Right lobe of liver (tissue), 6 donors: ENCODE results near the gene CDH1. TPM values are rescaled to one million over a fixed set of nuclear protein-coding genes. Genes with fewer than 3 reads are reported as not detected.

ENCODE experiments used
- ATAC-seq, 4 donors: fragments of 200-7000 bp; cut with Tn5 transposase; one replicate each; pipeline ENCODE4 v1.9.1; 2020; ENCODE audit warnings: mild to moderate bottlenecking in 4 of 4, moderate library complexity in 4 of 4
- DNase-seq, 3 donors: peaks; one replicate each; pipeline ENCODE4 v3.0.0-alpha.2; 2020
- H3K27ac ChIP-seq, 3 donors: fragments of 200-600 bp; one replicate each; pipeline ENCODE4 v1.8.0; 2022
- H3K27me3 ChIP-seq, 2 donors: fragments of 200-600 bp; one replicate each; pipeline ENCODE4 v1.8.0; 2022
- H3K36me3 ChIP-seq, 4 donors: fragments of 200-600 bp; sonication (generic) in 1 of 4; one replicate each; pipeline versions ENCODE4 v1.5.1 to v1.8.0; 2017 to 2022; ENCODE audit warnings: control low read depth in 1 of 4
- H3K4me1 ChIP-seq, 4 donors: fragments of 200-600 bp; sonication (generic) in 1 of 4; one replicate each; pipeline versions ENCODE4 v1.5.1 to v1.8.0; 2017 to 2022; ENCODE audit warnings: control low read depth in 1 of 4
- H3K4me3 ChIP-seq, 3 donors: fragments of 200-600 bp; one replicate each; pipeline ENCODE4 v1.8.0; 2022
- H3K9me3 ChIP-seq, 4 donors: fragments of 200-600 bp; sonication (generic) in 1 of 4; one replicate each; pipeline versions ENCODE4 v1.5.1 to v1.8.0; 2017 to 2022; ENCODE audit warnings: control low read depth in 1 of 4
- POLR2A ChIP-seq: fragments of 450-650 bp; IDR thresholded peaks from one replicate; pipeline ENCODE4 v1.6.1; 2017; ENCODE audit warnings: antibody characterized with exemption, mild to moderate bottlenecking
- WGBS: methylation state at CpG from one replicate; pipeline ENCODE4 v1.1.6; 2018; ENCODE audit warnings: low coverage, low lambda C conversion rate; ENCODE audit not compliant: insufficient coverage; ENCODE audit errors: missing lambda C conversion rate; 5-methylcytosine and 5-hydroxymethylcytosine counted together
- intact Hi-C, 2 donors: fragments of 100-400 bp; cut with DNase I; formaldehyde crosslinking; loops; one replicate each; pipeline versions ENCODE4 v1.11.2 to v1.14.1; 2022
- total RNA-seq, 6 experiments: library from RNA; depleted of rRNA in 2 of 6; stranded (reverse); fragments of >200 nt in 2 of 6; fragmentation: NEBNext Ultra II Directional in 3 of 6; extraction: Animal tissue kit (Norgen Biotek cat#: 25700) in 3 of 6; gene quantifications; one replicate each; pipeline versions ENCODE4 v1.1.0 to v1.2.4, GENCODE V29; 2016 to 2023
- TF ChIP-seq, protein P1 (sequence below), 4 donors: fragments of 200-600 bp in 3 of 4; fragments of 450-650 bp in 1 of 4; IDR thresholded peaks; one replicate each; pipeline versions ENCODE4 v1.5.1 to v1.8.0; 2016 to 2022; ENCODE audit warnings: antibody characterized with exemption in 4 of 4, mild to moderate bottlenecking in 2 of 4
- donor health status: DM: no; HTN: yes; CAD: no.
- donor health status: DM: no; HTN: no; CAD: no.
- donor health status: DM: no; HTN: no; CAD: no.
- donor health status: DM: no; HTN: yes; CAD: no.
- donor health status: DM: no; HTN: yes; CAD: no.

Gene CDH1
- total RNA-seq, 6 experiments from 2014 or later, result 54.3 to 130 (median 76.5) TPM

DNA sequence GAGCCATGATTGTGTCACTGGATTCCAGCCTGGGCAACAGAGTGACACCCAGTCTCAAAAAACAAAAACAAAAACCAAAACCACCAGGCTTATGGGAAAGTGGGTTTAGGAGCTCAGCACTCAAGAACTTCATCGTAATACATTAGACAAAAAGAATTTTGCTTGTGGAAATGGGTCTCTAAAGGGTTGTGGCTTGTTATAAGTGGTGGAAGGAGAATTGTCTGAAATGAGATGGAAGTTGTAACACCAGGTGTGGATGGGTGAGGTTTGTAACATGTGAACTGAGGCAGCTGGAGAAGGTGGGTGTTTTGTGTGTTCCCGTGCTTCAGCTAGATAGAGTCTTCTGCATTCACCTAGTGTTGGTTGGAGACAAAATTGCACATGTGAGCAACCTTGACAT, 35.8 kb downstream of the CDH1 start:
- Histone ChIP-seq H3K27me3 (no peaks in the 10 kb centered on the region), H3K4me3 (no peak overlapping the region), H3K36me3 (peaks cover 0 to 2% (median 0%) of the 10 kb centered on the region in 4 donors), H3K27ac (no peak overlapping the region), H3K9me3 (no peaks in the 10 kb centered on the region), H3K4me1 (peaks cover 0 to 6% (median 2%) of the 10 kb centered on the region in 4 donors)
- no peak for DNase-seq
- TF ChIP-seq, protein P1, sequence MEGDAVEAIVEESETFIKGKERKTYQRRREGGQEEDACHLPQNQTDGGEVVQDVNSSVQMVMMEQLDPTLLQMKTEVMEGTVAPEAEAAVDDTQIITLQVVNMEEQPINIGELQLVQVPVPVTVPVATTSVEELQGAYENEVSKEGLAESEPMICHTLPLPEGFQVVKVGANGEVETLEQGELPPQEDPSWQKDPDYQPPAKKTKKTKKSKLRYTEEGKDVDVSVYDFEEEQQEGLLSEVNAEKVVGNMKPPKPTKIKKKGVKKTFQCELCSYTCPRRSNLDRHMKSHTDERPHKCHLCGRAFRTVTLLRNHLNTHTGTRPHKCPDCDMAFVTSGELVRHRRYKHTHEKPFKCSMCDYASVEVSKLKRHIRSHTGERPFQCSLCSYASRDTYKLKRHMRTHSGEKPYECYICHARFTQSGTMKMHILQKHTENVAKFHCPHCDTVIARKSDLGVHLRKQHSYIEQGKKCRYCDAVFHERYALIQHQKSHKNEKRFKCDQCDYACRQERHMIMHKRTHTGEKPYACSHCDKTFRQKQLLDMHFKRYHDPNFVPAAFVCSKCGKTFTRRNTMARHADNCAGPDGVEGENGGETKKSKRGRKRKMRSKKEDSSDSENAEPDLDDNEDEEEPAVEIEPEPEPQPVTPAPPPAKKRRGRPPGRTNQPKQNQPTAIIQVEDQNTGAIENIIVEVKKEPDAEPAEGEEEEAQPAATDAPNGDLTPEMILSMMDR (IDR thresholded peaks at IDR 0.05), result no peak
- TF ChIP-seq POLR2A, result no peak
- intact Hi-C loops, result no loop called here
- no peak for ATAC-seq
- 88% methylated on average over 2 of the region's 2 CpGs for WGBS

DNA sequence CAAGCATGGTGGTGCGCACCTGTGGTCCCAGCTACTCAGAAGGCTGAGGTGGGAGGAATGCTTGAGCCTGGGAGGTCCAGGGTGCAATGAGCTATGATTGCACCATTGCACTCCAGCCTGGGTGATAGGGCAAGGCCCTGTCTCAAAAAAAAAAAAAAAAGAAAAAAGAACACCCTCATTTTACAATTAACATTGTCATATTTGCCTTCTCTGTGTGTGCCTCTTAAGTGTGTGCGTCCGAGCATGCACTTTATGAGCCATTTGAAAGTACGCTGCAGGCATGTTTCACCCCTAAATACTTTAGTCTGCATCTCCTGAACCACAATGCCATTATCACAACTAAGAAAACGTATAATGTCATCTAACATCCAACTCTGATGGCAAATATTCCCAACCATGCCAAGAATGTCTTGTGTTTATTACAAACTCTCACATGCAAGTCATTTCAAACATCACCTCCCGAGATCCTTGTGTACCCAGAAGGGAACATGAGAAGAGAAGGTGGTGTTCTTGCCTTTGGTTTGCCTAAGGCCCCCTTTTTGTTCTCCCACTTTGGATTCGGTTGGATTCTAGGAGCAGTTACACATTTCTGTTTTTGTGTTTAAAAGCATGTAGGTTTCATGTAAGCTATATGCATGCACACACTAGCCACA, 38.0 kb downstream of the CDH1 start:
- Histone ChIP-seq H3K36me3 (peaks cover 0 to 2% (median 0%) of the 10 kb centered on the region in 4 donors), H3K4me1 (peaks cover 0 to 29% (median 11%) of the 10 kb centered on the region in 4 donors), H3K27ac (no peak overlapping the region), H3K4me3 (no peak overlapping the region), H3K9me3 (no peaks in the 10 kb centered on the region), H3K27me3 (no peaks in the 10 kb centered on the region)
- intact Hi-C loops, result no loop called here
- DNase-seq (no peak), ATAC-seq (no peak)
- TF ChIP-seq, protein P1 (IDR thresholded peaks at IDR 0.05), result no peak
- no peak for TF ChIP-seq POLR2A
- WGBS, result 81% methylated on average over 7 of the region's 7 CpGs

DNA sequence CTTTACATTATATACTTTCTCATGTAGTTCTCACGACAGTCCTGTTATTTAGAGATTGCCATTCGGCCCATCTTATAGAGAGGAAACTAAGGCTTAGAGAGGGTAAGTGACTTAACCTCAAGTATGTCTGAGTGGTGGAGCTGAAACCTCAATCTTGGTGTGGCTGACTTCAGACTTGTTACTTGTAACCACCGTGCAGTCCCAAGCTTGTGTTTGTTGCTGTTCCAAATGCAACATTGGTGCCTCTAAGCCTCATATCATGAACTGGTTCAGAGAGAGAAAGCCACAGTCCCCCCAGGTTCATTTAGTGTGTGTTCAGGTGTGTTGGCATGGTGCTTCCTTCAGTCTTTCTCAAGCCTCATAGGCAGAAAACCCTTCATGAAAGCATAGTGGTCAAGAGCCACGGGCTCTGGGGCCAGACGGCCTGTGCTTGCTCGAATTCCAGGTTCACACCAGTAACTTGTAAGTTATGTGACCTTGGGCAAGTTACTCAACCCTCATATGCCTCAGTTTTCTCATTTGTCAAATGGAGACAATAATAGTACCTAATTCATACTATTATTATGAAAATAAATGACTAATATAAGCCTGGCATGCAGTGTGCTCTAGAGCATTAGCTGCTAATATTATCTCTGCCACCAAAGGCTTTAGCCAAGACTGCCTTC, 39.9 kb downstream of the CDH1 start:
- peaks cover 0 to 36% (median 15%) of the 10 kb centered on the region in 4 donors for H3K4me1 ChIP-seq
- intact Hi-C loops, result no loop called here
- no peak for TF ChIP-seq POLR2A
- TF ChIP-seq, protein P1 (IDR thresholded peaks at IDR 0.05), result no peak
- H3K27me3 ChIP-seq, result no peaks in the 10 kb centered on the region
- DNase-seq (no peak), ATAC-seq (no peak)
- no peaks in the 10 kb centered on the region for H3K36me3 ChIP-seq
- no peak overlapping the region for H3K4me3 ChIP-seq
- H3K27ac ChIP-seq, result peak overlapping the region in 1 of 3 donors; percentile 92
- 49% methylated on average over 5 of the region's 6 CpGs for WGBS
- H3K9me3 ChIP-seq, result no peaks in the 10 kb centered on the region

DNA sequence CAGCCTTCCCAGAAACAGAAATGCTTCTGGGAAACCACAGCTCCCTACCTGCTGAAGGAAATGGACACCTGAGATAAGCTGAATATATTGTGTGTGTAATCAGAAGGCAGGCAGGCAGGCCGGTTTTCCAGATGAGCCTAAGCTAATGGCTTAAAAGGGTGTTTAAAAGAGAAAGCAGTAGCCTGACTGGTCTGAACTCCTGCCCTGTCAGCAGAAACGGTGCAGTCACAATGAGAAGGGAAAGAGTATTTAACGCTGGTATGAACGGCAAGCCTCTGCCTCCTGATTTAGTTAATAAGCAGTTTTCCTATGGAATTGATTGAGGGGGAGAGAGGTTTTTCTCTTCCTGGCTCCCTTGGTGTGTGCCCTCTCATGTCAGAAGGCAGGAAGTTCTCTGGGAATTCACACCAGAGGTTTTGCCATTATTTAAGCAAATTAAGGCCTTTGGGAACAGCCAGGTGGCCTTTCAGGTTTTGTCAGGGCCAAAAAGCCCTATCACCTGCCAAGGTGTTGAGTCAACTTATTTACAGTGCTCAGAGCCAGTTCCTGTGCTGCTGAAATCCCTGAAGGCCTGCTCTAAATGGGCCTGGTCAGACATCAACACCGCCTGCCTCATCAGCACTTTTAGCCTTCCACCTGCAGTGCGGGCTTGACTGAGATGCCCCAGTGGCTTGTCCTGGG, 41.6 kb downstream of the CDH1 start:
- Histone ChIP-seq H3K36me3 (no peaks in the 10 kb centered on the region), H3K9me3 (no peaks in the 10 kb centered on the region), H3K27ac (peak overlapping the region; percentile 76 to 92 (median 81)), H3K4me1 (peaks cover 0 to 40% (median 18%) of the 10 kb centered on the region in 4 donors), H3K27me3 (no peaks in the 10 kb centered on the region), H3K4me3 (no peak overlapping the region)
- TF ChIP-seq POLR2A, result peak; percentile 66
- TF ChIP-seq, protein P1 (IDR thresholded peaks at IDR 0.05), result peak in 1 of 4 donors; percentile 3
- intact Hi-C loops, result no loop called here
- DNase-seq, result peak; percentile 50 to 88 (median 77)
- peak; percentile 77 to 85 (median 82) for ATAC-seq
- WGBS, result 10% methylated on average over 5 of the region's 6 CpGs
